Measurements from ENCODE around the gene CR1. TPM values are rescaled to one million over a fixed set of nuclear protein-coding genes. Genes with fewer than 3 reads are reported as not detected.
A peak's percentile ranks its signal among the peaks of the same experiment; 100 is the strongest.

The CR1 gene
- polyA plus RNA-seq, 3 donors: 11.3 to 30.8 (median 26.5) TPM

GRCh38 chr1:207644166-207644851 lies 148.4 kb downstream of the CR1 start:
- peaks cover 24 to 34% of the 10 kb centered on the region in 2 donors for H3K36me3 Mint-ChIP-seq
- H3K4me3 Mint-ChIP-seq: peak overlapping the region; percentile 88 to 91
- peak overlapping the region; percentile 81 for H2AFZ ChIP-seq (ENCODE audit: insufficient read depth, low read depth, low read length, poor library complexity, severe bottlenecking)
- peak in 2 of 3 donors; percentile 12 to 22 for DNase-seq
- TF ChIP-seq CTCF (IDR thresholded peaks at IDR 0.05): no peak
- H3K9me3 Mint-ChIP-seq: peaks cover 0 to 3% (median 0%) of the 10 kb centered on the region in 7 donors
- intact Hi-C loops (cut with micrococcal nuclease): no loop called here
- no peaks in the 10 kb centered on the region for H3K79me2 ChIP-seq (ENCODE audit: insufficient read depth, low read length)
- no peak overlapping the region for H3K27ac ChIP-seq (ENCODE audit: low read depth in 1 of 2, low read length in 2 of 2)
- peaks cover 19% of the 10 kb centered on the region for H3K4me1 Mint-ChIP-seq
- peak overlapping the region; percentile 2 to 80 (median 20) for H3K4me3 ChIP-seq (replicated peaks in 1 of 3; ENCODE audit: low read depth in 2 of 3, low read length in 3 of 3)
- H3K27me3 ChIP-seq (ENCODE audit: control insufficient read depth in 2 of 2, insufficient read depth in 2 of 2, low read length in 2 of 2): peaks cover 0 to 4% of the 10 kb centered on the region in 2 donors
- H3K27ac Mint-ChIP-seq: peak overlapping the region in 4 of 7 donors; percentile 51 to 88 (median 58)
- peak overlapping the region; percentile 78 for H3K4me2 ChIP-seq (replicated peaks; ENCODE audit: extremely low read depth, low read length, poor library complexity, severe bottlenecking)
- WGBS (ENCODE audit: insufficient coverage): 46% methylated on average over 4 of the region's 9 CpGs
- H4K20me1 ChIP-seq (ENCODE audit: insufficient read depth, low read length): no peaks in the 10 kb centered on the region
- H3K27me3 Mint-ChIP-seq (ENCODE audit: low read depth in 3 of 3): peaks cover 6 to 11% (median 7%) of the 10 kb centered on the region in 3 donors
- peaks cover 0 to 26% of the 10 kb centered on the region in 2 donors for H3K36me3 ChIP-seq (replicated peaks in 1 of 2; ENCODE audit: control insufficient read depth in 1 of 2, insufficient read depth in 2 of 2, low read length in 2 of 2)
- peaks cover 11 to 17% of the 10 kb centered on the region in 2 donors for H3K4me1 ChIP-seq (ENCODE audit: control insufficient read depth in 1 of 2, insufficient read depth in 2 of 2, low read length in 2 of 2)
- H3K9me3 ChIP-seq (replicated peaks in 1 of 2; ENCODE audit: control insufficient read depth in 1 of 2, insufficient read depth in 1 of 2, low read length in 2 of 2): no peaks in the 10 kb centered on the region
- H3K9ac ChIP-seq (ENCODE audit: insufficient read depth, low read length, poor library complexity, severe bottlenecking): no peak overlapping the region

GRCh38 chr1:207644852-207645634 lies 149.1 kb downstream of the CR1 start, which contains the start of gene CR1L:
TSS of gene CR1L (plus strand) at chr1:207645133. CDS start at chr1:207645234, 101 bp downstream.
- H2AFZ ChIP-seq (ENCODE audit: insufficient read depth, low read depth, low read length, poor library complexity, severe bottlenecking): peak within 1 kb of the TSS; percentile 81
- Mint-ChIP-seq H3K27ac (peak within 1 kb of the TSS in 6 of 7 donors; percentile 7 to 88 (median 68)), H3K27me3 (ENCODE audit: low read depth in 3 of 3) (peaks cover 6 to 11% (median 7%) of the 10 kb centered on the region in 3 donors), H3K4me1 (peaks cover 19% of the 10 kb centered on the region), H3K36me3 (peaks cover 19 to 27% of the 10 kb centered on the region in 2 donors), H3K9me3 (peaks cover 0 to 2% (median 0%) of the 10 kb centered on the region in 7 donors), H3K4me3 (peak within 1 kb of the TSS; percentile 88 to 91)
- no peak for TF ChIP-seq CTCF (IDR thresholded peaks at IDR 0.05)
- no peaks in the 10 kb centered on the region for H4K20me1 ChIP-seq (ENCODE audit: insufficient read depth, low read length)
- H3K4me3 ChIP-seq (replicated peaks in 1 of 3; ENCODE audit: low read depth in 2 of 3, low read length in 3 of 3): peak within 1 kb of the TSS; percentile 36 to 80 (median 61)
- H3K36me3 ChIP-seq (replicated peaks in 1 of 2; ENCODE audit: control insufficient read depth in 1 of 2, insufficient read depth in 2 of 2, low read length in 2 of 2): peaks cover 0 to 21% of the 10 kb centered on the region in 2 donors
- 16% methylated on average over 54 of the region's 65 CpGs for WGBS (ENCODE audit: insufficient coverage)
- no peaks in the 10 kb centered on the region for H3K79me2 ChIP-seq (ENCODE audit: insufficient read depth, low read length)
- peak within 1 kb of the TSS; percentile 78 for H3K4me2 ChIP-seq (replicated peaks; ENCODE audit: extremely low read depth, low read length, poor library complexity, severe bottlenecking)
- peaks cover 11 to 17% of the 10 kb centered on the region in 2 donors for H3K4me1 ChIP-seq (ENCODE audit: control insufficient read depth in 1 of 2, insufficient read depth in 2 of 2, low read length in 2 of 2)
- intact Hi-C loops (cut with micrococcal nuclease): no loop called here
- peak; percentile 79 to 89 (median 80) for DNase-seq
- H3K27ac ChIP-seq (ENCODE audit: low read depth in 1 of 2, low read length in 2 of 2): peak within 1 kb of the TSS in 1 of 2 donors; percentile 38
- peaks cover 0 to 4% of the 10 kb centered on the region in 2 donors for H3K27me3 ChIP-seq (ENCODE audit: control insufficient read depth in 2 of 2, insufficient read depth in 2 of 2, low read length in 2 of 2)
- no peaks in the 10 kb centered on the region for H3K9me3 ChIP-seq (replicated peaks in 1 of 2; ENCODE audit: control insufficient read depth in 1 of 2, insufficient read depth in 1 of 2, low read length in 2 of 2)
- peak within 1 kb of the TSS; percentile 62 for H3K9ac ChIP-seq (ENCODE audit: insufficient read depth, low read length, poor library complexity, severe bottlenecking)

All from CD14-positive monocyte (primary cell).